Activated CD8-positive, alpha-beta memory T cell treated with anti-CD3 and anti-CD28 coated beads, Interleukin-2, amount 50 U/mL, for 48 hours (primary cell): ENCODE measurements around the gene CRISPLD2.
"Not testable (repeated sequence)": the region's sequence is repeated elsewhere in the genome, so short reads cannot be mapped to it uniquely, and the experiment has no call there.

Experiments
- DNase-seq: peaks from one replicate; pipeline ENCODE4 v3.0.0-alpha.2; 2020

Gene CRISPLD2

DNA sequence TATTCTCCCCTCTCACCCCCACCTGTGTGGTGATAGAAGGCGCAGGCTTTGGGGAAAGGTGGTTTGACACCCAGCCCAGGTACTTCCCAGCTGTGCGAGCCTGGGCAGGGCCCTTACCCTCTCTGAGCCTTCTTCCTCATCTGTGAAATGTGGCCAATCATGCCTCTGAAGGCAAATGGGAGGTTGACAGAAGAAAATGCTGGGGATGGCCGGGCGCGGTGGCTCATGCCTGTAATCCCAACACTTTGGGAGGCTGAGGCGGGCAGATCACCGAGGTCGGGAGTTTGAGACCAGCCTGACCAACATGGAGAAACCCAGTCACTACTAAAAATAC lies 43.7 kb downstream of the CRISPLD2 start:
- DNase-seq, result no peak

DNA sequence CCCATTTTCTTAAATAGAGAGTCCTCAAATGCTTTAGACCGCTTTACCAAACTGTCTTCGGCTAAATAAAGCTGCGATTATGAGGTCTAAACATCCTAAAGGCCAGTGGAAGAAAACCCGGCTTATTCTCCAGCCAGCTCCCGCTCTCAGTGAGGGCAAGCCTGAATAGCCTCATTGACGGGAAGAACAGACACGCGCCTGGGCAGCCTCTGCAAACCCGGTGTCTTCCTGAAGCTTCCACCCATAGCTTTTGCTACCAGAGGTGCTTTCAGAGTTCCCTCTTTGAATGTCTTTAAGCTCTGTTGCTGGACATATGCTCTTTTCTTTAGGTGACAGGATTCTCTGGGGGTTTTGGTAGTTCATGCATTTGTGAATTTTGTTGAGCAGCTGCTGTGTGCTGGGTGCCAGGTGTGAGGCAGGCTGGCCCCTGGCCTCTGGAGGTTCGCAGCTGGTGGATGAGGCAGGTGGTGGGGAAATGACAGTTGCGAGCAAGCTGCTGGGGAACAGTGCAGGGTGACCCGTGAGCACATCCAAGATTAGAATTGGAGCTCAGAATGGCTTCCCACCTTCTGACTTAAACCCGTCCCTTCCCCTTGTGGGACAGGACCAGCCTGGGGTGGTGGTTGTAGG lies 44.7 kb downstream of the CRISPLD2 start:
- DNase-seq, result no peak

DNA sequence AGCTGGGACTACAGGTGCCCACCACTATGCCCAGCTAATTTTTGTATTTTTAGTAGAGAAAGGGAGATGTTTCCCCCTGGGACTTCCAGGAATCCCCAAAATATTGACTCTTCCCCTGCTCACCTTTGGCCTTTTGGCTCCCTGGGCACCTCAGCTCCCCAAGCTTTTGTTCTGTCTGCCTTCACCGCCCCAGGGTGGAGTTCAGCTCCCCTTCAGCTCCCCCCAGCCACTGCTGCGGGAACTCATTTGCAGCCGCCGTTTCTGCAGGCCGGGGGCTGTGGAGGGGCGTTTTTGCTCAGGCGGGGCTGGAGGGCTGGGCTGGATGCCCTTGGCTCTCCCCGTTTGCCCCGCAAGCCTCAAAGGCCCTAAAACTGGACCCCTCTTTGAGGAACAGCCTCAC lies 47.9 kb downstream of the CRISPLD2 start:
- no peak for DNase-seq

DNA sequence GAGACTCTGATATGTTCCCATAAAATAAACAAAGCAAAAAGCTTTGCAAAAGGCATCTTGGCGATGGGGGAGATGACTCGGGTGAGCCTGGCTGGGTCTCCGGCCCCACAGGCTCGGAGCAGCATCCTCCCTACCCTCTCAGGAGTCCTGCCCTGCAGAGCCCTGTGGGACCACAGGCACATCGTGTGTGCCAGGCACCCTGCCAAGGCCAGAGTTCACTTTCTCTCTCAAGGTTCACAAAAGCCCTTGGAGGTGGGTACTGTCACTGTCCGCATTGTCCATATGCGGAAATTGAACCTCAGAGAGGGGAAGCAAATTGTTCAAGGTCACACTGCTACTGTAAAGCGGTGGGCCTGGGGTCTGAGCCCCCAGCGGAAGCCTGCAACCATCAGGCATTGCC lies 48.5 kb downstream of the CRISPLD2 start:
- DNase-seq, result no peak

DNA sequence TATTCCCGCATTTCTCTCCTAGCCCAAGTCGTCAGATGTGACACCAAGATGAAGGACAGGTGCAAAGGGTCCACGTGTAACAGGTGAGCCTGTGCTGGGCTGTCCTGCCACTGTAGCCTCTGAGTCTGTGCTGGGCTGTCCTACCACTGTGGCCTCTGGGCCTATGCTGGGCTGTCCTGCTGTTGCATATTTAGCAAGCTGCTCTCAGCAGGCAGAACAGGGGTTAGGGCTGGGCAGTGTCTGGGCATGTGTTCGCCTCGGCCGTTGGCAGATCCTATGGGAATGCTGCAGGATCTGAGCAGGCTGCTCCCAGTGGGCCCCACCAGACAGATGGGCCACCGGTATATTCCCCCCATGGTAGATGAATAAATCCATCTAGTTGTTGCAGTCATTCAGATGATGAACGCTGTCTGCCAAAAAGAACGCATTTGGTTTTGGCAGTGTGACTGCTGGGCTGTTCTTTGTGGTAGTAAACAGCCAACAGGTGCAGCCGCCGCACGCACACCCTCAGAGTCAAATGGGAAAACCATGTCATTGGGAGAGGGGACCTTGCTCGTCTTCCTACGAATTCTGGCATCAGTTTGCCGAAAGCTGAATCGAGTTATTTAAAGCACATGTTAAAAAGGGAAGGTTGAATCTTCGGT lies 49.2 kb downstream of the CRISPLD2 start:
- no peak for DNase-seq

DNA sequence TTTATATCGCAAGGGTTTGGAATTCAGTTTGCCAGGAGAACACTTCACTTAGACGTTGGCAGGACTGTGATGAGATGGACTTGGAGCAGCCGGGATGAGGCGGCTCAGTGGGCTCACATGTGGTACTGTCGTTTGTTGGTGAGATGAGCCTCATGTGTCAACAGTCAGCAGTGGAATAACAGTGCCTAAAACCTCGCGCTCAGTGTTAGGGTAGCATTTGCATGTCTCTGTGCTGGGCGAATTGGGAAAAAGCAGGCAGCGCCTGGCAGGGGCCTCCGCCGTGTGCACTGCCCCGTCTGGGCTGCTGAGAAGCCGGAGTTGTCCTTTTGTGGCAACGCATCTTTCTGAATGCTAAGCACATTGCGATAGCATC lies 49.7 kb downstream of the CRISPLD2 start:
- no peak for DNase-seq

DNA sequence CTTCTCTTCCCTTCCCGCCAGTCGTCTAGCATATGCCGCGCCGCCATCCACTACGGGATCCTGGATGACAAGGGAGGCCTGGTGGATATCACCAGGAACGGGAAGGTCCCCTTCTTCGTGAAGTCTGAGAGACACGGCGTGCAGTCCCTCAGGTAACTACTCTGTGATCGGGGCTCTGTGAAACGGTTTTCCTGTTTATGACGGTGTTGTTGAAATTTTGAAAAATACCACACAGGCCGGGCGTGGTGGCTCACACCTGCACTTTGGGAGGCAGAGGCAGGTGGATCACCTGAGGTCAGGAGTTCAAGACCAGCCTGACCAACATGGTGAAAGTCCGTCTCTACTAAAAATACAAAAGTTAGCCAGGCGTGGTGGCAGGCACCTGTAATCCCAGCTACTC lies 53.2 kb downstream of the CRISPLD2 start:
- DNase-seq, result not testable (repeated sequence)

DNA sequence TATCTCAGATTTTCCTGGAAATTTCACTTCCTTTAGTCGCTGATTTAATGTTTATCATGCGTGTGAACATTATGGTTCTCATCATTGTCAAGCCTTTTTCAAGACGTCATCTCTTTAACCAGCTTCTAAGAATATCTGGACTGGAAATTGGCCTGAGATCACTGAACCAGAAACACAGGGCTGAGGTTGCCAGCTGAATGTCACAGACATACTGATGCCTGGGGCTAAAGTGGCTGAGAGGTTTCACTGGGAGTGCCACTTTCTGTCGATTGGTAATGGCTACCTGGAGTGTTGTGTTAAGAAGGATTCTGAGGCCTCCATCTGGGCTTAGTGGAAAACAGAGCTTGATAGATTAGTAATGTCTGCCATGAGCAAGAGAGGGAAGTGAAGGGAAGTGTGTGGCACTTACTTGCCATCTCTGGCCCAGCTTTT lies 54.2 kb downstream of the CRISPLD2 start:
- DNase-seq, result no peak

DNA sequence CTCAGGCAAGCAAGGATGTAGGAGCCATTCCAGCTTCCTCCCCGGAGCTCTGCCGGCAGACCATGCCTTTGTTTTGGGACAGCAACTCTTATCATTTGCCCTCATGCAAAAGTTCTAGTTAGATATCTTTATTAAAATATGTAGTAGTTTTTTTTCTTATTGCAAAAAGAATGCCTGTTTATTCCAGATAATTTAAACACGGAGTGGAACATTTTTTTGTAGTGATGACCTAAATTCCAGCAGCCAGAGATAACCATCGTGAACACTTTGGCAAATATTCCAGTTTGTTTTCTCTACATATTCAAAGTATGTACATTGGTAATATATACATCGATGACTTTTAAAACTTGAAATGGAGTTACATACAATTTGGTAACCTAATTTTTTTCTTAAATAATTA lies 54.8 kb downstream of the CRISPLD2 start:
- no peak for DNase-seq

DNA sequence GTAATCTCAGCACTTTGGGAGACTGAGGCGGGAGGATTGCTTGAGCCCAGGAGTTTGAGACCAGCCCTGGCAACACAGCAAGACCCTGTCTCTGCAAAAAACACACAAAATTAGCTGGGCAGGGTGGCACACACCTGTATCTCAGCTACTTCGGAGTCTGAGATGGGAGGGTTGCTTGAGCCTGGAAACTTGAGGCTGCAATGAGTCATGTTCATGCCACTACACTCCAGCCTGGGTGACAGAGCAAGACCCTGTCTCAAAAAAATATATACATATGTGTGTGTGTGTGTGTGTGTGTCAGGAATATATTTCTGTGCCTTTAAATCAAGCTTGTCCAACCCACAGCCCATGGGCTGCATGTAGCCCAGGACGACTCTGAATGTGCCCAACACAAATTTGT lies 55.2 kb downstream of the CRISPLD2 start:
- no peak for DNase-seq

DNA sequence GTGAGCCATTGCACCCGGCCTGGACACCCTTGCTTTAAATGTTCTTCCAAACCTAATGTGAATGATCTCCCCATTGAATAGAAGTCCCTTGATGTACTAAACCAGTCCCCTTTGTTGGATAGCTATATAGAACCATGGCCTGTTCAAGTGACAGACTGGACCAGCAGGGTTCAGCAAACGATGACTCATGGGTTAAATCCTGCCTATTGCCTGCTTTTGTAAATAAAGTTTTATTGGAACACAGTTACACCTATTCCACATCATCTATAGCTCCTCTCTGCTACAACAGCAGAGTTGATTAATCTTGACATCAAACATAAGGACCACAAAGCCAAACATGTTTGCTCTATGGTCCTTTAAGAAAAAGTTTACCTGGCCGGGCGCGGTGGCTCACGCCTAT lies 56.1 kb downstream of the CRISPLD2 start:
- no peak for DNase-seq

DNA sequence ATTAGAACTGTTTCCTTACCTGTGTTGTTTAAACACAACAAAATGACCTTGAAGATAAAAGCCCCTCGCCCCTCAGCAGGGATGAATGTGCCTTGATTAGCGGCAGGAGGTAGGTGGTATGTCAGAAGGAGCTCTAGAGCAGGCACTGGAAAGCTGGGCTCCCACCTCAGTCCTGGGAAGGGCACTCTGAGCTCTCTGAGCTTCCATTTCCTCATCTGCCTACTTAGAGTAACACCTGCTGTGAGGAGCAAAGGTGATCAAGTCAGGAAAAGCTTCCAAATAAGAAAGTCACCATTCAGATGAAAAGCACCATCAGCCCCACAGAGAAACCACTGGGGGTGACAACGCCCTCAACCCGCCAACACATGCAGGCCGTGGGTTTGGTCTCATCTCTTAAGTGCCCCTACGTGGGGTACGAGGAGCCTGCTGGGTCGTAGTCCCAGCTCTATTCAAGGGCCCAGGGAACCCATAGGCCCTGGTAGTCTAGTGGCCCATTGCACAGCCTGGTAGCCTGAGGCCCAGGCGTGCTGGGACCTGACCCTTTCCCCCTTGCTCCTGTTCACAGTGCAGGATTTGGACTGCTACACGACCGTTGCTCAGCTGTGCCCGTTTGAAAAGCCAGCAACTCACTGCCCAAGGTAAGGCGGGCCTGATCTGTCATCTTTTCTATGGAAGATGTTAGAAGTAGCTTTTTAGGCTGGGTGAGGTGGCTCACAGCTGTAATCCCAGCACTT lies 57.3 kb downstream of the CRISPLD2 start:
- DNase-seq, result no peak

DNA sequence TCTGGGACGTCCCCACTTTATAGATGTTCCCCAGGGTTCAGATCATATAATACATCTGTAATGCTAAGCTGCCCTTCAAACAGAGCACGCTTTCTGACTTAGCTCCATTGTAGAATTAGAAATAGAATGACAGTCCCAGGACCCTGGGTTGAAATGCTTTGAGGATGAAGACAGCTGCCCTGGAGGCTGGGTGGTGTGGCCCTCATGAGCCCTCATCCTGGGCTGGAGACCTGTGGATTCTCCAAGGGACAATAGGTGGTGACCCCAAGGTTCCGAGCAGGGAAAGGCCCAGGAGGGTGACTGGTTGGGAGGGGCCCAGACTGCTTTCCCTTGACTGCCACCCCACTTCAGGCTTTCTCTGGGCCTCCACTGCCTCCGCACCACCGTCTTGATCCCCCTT lies 59.0 kb downstream of the CRISPLD2 start:
- DNase-seq, result no peak

DNA sequence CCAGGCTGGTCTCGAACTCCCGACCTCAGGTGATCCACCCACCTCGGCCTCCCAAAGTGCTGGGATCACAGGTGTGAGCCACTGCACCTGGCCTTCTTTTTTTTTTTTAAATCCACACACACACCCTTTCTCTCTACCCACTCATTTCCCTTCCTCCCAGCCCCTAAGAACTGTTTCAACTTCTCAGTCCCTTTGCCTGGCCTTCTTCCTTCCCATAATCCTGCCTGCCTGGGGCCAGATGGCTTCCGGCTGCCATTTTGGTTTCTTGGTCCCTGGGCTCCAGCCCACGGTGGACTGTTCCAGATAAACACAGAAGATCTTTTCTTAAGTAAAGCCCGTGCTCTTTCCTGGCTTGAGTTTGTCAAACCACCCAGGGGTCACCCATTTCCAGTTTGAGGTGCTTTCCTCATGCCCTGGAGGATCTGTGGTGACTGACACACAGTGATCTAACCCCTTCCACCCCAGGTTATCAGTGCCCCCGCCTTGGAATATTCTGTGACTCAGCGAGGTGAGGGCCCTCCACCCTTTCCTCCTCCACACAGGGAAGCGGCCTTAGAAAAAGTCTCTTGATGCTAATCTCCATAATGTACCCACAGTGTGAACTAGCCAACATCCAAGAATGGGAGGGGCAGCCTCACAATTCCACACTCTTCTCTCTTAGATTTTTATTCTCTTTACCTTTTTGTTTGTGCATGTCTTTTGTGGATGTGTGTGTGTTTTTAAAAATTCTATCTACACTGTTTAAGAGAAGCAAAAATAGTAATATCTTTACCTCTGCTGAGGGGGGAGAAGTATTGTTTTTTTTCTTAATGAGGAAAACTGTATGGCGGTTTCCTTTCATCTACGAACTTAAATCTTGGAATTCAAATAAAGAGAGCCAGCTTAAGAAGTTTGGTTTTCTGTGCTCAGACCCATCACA lies 60.0 kb downstream of the CRISPLD2 start:
- DNase-seq, result no peak

DNA sequence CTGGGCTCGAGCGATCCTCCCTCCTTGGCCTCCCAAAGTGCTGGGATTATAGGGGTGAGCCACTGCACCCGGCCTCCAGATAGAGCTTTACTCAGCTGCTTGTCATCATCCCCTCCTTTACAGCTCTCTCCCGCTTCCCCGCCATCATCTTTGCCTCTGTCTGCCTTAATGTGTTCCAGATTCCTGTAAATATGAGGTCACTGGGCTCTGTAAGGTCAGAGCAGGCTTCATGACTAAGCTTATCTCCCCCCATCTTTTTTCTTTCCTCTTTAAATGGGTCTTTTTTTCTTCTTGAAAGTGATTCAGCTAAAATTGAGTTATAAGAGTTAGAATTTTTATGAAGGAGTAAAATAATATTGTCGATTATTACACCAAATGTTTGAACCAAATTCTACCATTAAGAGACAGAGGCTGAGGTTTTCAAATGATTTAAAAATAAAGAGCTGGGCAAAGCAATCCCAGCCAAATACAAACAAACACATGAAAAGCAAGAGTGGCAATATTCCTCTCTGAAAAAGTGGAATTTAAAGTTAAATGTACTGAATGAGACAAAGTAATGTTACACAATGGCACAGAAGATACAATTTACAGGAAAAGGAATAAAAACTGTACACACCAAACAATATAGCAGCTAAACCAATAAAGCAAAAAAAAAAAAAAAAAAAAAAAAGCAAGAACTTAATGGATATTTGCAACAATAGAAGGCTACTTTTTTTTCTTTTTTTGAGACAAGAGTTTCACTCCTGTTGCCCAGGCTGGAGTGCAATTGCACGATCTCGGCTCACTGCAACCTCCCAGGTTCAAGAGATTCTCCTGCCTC lies 62.1 kb downstream of the CRISPLD2 start:
- no peak for DNase-seq

DNA sequence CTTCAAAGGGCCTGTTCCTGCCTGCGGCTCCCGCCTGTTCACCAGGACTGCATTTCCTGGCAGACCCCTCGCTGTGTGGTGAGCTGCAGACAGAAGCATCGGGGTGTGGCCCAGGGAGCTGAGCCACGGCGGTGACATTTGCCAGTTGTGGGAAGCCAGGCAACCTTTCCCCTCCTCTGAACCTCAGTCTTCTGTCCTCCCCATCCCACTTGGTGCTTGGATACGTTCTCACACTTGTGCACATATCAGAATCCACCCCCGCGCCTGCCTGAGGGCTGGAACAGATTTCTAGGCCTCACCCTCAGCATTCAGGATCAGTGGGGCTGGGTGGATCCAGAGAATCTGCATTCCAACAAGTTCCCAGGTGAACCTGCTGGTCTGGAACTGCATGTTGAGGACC lies 63.5 kb downstream of the CRISPLD2 start:
- DNase-seq, result no peak

DNA sequence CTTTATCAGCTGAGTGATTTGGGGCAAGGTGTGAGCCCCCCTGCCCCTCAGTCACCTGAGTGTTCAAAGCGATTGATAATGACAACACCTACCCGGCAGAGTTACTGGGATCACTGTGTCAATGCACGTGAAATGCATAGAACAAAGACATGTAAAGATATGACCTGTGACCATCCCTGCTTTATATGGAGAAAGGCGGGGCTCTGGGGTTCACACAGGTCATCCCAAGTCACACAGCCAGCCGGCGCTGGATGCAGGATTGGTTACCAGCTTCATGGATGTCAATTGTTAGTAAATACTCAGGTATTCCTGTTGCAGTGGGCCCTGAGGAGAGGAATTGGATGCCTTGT lies 64.4 kb downstream of the CRISPLD2 start:
- no peak for DNase-seq

DNA sequence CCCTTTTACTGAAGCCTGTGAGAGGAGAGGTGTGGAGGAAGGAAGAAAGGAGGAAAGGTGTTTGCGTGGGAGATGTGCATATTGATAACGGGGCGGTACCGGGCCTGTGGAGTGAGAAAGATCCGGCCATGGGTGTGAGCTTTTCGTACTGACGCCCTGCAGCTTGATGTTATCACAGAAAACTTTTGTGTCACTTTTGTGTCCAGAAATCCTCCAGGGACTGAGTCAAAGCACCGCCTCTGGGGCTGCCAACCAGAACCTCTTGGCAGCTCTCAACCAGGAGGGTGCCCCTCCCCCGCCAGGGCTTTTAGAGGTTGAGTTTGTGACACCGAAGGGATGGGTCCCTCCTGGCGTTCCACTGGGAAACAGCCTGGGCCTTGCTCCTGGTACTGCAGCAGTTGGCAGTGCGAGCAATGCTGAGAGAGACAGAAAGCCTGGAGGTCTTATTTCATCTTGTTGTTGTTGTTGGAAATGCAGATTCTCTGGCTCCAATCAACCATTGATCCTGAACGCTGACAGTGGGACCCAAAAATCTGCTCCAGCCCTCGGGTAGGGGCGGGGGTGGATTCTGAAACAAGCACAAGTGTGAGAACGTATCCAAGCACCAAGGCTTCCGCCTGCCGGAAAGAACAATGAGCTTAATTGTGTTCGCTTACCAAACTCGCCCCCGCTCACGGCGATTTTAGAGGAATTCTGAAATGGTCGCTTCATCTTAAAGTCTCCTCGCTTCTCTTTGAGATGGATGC lies 65.0 kb downstream of the CRISPLD2 start:
- no peak for DNase-seq

DNA sequence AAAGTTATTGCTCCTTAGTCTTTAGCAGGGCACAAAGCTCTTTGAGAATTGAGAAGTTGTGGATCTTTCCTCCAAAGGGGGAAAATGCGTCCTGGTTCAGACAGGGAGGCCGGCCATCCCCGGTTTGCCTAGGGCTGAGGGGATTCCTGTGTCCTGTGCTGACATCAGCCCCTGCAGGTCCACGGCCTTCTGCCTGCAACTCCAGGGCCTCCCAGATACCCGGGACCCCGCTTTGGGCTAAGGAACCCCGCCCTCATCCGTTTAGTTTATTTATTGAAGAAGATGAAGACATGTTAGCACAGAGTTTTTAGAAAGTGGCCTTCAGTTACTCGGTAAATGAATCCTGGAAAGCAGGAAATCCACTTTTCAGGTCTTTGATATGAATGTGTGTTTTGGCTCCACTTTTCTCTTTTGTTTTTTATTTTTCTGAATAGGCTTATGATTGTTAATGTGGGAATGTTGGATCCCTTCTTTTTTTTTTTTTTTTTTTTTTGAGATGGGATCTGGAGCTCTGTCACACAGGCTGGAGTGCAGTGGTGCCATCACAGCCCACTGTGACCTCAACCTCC lies 65.6 kb downstream of the CRISPLD2 start:
- DNase-seq, result no peak

DNA sequence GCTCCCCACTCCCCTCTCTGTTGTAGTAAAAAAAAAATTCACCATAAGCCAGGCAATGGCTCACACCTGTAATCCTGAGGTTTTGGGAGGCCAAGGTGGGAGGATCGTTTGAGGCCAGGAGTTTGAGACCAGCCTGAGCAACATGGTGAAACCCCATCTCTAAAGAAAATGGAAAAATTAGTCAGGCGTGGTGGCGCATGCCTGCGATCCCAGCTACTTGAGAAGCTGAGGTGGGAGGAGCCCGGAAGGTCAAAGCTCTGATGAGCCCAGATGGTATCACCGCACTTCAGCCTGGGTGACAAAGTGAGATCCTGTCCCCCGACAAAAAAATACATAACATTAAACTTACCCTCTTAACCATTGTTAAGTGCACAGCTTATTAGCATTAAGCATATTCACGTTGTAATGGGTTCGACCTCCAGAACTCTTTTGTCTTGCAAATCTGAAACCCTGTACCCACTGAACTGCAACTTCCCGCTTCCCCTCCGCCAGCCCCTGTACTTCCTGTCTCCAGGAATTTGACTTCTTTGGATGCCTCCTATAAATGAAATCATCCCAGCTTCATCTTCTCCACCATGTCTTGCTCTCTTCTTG lies 66.8 kb downstream of the CRISPLD2 start:
- DNase-seq, result no peak

DNA sequence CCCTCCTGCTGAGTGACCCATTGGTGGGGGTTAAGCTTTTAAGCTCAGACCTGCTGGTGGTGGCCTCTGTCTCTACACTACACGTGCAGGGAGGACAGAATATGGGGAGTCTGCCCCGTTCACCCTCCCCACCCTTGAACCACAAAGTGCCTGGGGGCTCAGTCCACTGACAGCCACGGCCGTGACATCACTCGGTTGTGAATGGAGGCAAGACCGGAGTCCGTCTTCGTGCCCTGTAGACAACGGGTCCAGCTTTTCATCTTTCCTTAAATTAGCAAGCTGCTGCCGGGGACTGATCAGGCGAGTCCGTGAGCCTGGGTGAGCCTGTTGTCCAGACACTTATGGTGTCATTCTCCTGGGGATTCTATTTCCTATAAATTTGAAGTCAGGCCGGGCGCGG lies 67.4 kb downstream of the CRISPLD2 start:
- DNase-seq, result no peak
